Islet precursor cell (in vitro differentiated cells): ENCODE results near the gene ZNF653.
A peak's percentile ranks its signal among the peaks of the same experiment; 100 is the strongest.
"Not testable (repeated sequence)": the region's sequence is repeated elsewhere in the genome, so short reads cannot be mapped to it uniquely, and the experiment has no call there.

ENCODE experiments used
- DNase-seq: peaks from one replicate; pipeline ENCODE4 v3.0.0-alpha.2; 2018

The ZNF653 gene

GRCh38 chr19:11480715-11481533, 24.7 kb downstream of the ZNF653 start, which contains the start of gene ELAVL3:
Gene ELAVL3, minus strand, starts transcription at chr19:11481046. Its CDS starts 438 bp downstream, at chr19:11480608.
- DNase-seq: no peak

- DNase-seq: no peak
These were observed 25.5 kb downstream of the ZNF653 start for GRCh38 chr19:11479898-11480714.

GRCh38 chr19:11479090-11479897, 26.3 kb downstream of the ZNF653 start:
- DNase-seq: peak; percentile 80

GRCh38 chr19:11478167-11479089, 27.2 kb downstream of the ZNF653 start:
- DNase-seq: no peak

GRCh38 chr19:11475861-11476260, 29.8 kb downstream of the ZNF653 start:
- no peak for DNase-seq

- DNase-seq: not testable (repeated sequence)
These were observed 30.3 kb downstream of the ZNF653 start for GRCh38 chr19:11475343-11475742.

GRCh38 chr19:11473725-11474124, 31.9 kb downstream of the ZNF653 start:
- DNase-seq: no peak

- not testable (repeated sequence) for DNase-seq
These were observed 37.3 kb downstream of the ZNF653 start for GRCh38 chr19:11468266-11468845.

GRCh38 chr19:11465600-11465999, 40.0 kb downstream of the ZNF653 start:
- DNase-seq: no peak

GRCh38 chr19:11464333-11465265, 41.0 kb downstream of the ZNF653 start:
- DNase-seq: no peak

- DNase-seq: no peak
These were observed 42.2 kb downstream of the ZNF653 start for GRCh38 chr19:11463391-11463790.

- no peak for DNase-seq
These were observed 44.2 kb downstream of the ZNF653 start for GRCh38 chr19:11461453-11461852.

GRCh38 chr19:11460207-11460606, 45.4 kb downstream of the ZNF653 start:
- no peak for DNase-seq

GRCh38 chr19:11458912-11459311, 46.7 kb downstream of the ZNF653 start:
- DNase-seq: not testable (repeated sequence)

GRCh38 chr19:11458236-11458900, 47.3 kb downstream of the ZNF653 start:
- no peak for DNase-seq

GRCh38 chr19:11457831-11458230, 47.8 kb downstream of the ZNF653 start:
- DNase-seq: no peak

GRCh38 chr19:11457115-11457514, 48.5 kb downstream of the ZNF653 start:
- DNase-seq: no peak

- no peak for DNase-seq
These were observed 49.0 kb downstream of the ZNF653 start for GRCh38 chr19:11456659-11457058.

GRCh38 chr19:11455233-11455554, 50.4 kb downstream of the ZNF653 start:
- DNase-seq: not testable (repeated sequence)
